Vagina (tissue), 2 donors: ENCODE data around the gene SYNCRIP. TPM values are rescaled to one million over a fixed set of nuclear protein-coding genes. Genes with fewer than 3 reads are reported as not detected.

Source experiments
- DNase-seq, 2 donors: peaks; one replicate each; pipeline ENCODE4 v3.0.0-alpha.2; 2017; ENCODE audit errors: extremely low spot score in 2 of 2
- H3K27ac ChIP-seq: fragments of 200-600 bp; sonication (generic); one replicate; pipeline ENCODE4 v1.5.1; 2019
- H3K27me3 ChIP-seq: fragments of 200-600 bp; sonication (generic); one replicate; pipeline ENCODE4 v1.5.1; 2019
- H3K36me3 ChIP-seq, 2 donors: fragments of 200-600 bp; sonication (generic); one replicate each; pipeline ENCODE4 v1.5.1; 2017 to 2019
- H3K4me1 ChIP-seq: fragments of 200-600 bp; sonication (generic); one replicate; pipeline ENCODE4 v1.5.1; 2019
- H3K4me3 ChIP-seq, 2 donors: fragments of 200-600 bp; sonication (generic); 1 replicate in 1 of 2; 2 replicates in 1 of 2; pipeline ENCODE4 v1.5.1; 2016 to 2019
- H3K9me3 ChIP-seq: fragments of 200-600 bp; sonication (generic); one replicate; pipeline ENCODE4 v1.5.1; 2019
- CTCF ChIP-seq, 3 experiments: fragments of 450-650 bp in 2 of 3; fragments of 200-600 bp in 1 of 3; sonication (generic) in 1 of 3; IDR thresholded peaks; one replicate each; pipeline ENCODE4 v1.5.1; 2017 to 2019; ENCODE audit warnings: antibody characterized with exemption in 3 of 3, mild to moderate bottlenecking in 2 of 3, moderate library complexity in 2 of 3
- POLR2A ChIP-seq, 2 donors: fragments of 450-650 bp; IDR thresholded peaks; one replicate each; pipeline ENCODE4 v1.6.1; 2017; ENCODE audit warnings: antibody characterized with exemption in 2 of 2, mild to moderate bottlenecking in 2 of 2, moderate library complexity in 2 of 2
- POLR2AphosphoS5 ChIP-seq, 2 donors: sonication (generic); formaldehyde crosslinking; IDR thresholded peaks; one replicate each; pipeline ENCODE4 v1.9.0; 2017; ENCODE audit warnings: antibody characterized with exemption in 2 of 2, mild to moderate bottlenecking in 2 of 2, low read depth in 1 of 2; ENCODE audit not compliant: insufficient read depth in 1 of 2
- intact Hi-C: fragments of 100-400 bp; cut with DNase I; formaldehyde crosslinking; loops from one replicate; pipeline ENCODE4 v1.15.1; 2023
- total RNA-seq: library from RNA; depleted of rRNA; stranded (reverse); fragments of >200 nt; gene quantifications from one replicate; pipeline ENCODE4 v1.2.3, GENCODE V29; 2016

The SYNCRIP gene
- total RNA-seq, 1 donor from 2014 or later = 60.9 TPM

GRCh38 chr6:85674604-85675003 lies 31.9 kb upstream of the SYNCRIP start:
- no peaks in the 10 kb centered on the region for H3K27me3 ChIP-seq

GRCh38 chr6:85673198-85674139 lies 30.8 kb upstream of the SYNCRIP start:
- peaks cover 0 to 7% of the 10 kb centered on the region in 2 donors for H3K36me3 ChIP-seq
- TF ChIP-seq POLR2A (IDR thresholded peaks at IDR 0.05) = no peak
- TF ChIP-seq POLR2AphosphoS5 (IDR thresholded peaks at IDR 0.05; ENCODE audit: insufficient read depth in 1 of 2, low read depth in 1 of 2) = no peak
- no peak for TF ChIP-seq CTCF (IDR thresholded peaks at IDR 0.05)
- H3K27me3 ChIP-seq = no peaks in the 10 kb centered on the region
- no peak overlapping the region for H3K27ac ChIP-seq
- DNase-seq = no peak
- H3K4me1 ChIP-seq = peaks cover 38% of the 10 kb centered on the region
- intact Hi-C loops = no loop called here
- H3K9me3 ChIP-seq = no peaks in the 10 kb centered on the region
- H3K4me3 ChIP-seq = no peak overlapping the region

More at GRCh38 chr6:85674604-85675003, 31.9 kb upstream of the SYNCRIP start:
- Histone ChIP-seq H3K4me1 (peaks cover 43% of the 10 kb centered on the region), H3K36me3 (peaks cover 0 to 7% of the 10 kb centered on the region in 2 donors), H3K27ac (no peak overlapping the region), H3K9me3 (no peaks in the 10 kb centered on the region), H3K4me3 (no peak overlapping the region)
- DNase-seq = no peak
- TF ChIP-seq POLR2AphosphoS5 (IDR thresholded peaks at IDR 0.05; ENCODE audit: insufficient read depth in 1 of 2, low read depth in 1 of 2) = no peak
- TF ChIP-seq POLR2A (IDR thresholded peaks at IDR 0.05) = no peak
- no peak for TF ChIP-seq CTCF (IDR thresholded peaks at IDR 0.05)
- intact Hi-C loops = no loop called here

DNA sequence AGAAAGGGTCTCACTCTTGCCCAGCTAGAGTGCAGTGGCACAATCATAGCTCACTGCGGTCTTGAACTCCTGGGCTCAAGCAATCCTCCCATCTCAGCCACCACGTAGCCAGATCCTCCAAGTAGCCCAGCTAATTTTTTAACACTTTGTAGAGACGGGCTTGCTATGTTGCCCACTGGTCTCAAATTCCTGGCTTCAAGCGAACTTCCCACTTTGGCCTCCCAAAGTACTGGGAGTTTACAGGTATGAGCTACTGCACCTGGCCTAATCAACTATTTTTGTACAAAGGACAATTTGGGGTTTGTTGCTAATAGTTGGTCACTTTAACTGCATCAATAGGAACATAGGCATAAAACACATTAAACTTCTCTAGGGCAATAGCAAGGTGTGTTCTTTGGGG lies 29.9 kb upstream of the SYNCRIP start:
- no peak for DNase-seq
- Histone ChIP-seq H3K9me3 (no peaks in the 10 kb centered on the region), H3K27me3 (no peaks in the 10 kb centered on the region), H3K4me3 (no peak overlapping the region), H3K27ac (no peak overlapping the region), H3K36me3 (peaks cover 0 to 7% of the 10 kb centered on the region in 2 donors), H3K4me1 (peaks cover 38% of the 10 kb centered on the region)
- intact Hi-C loops = no loop called here
- TF ChIP-seq POLR2AphosphoS5 (IDR thresholded peaks at IDR 0.05; ENCODE audit: insufficient read depth in 1 of 2, low read depth in 1 of 2) (no peak), POLR2A (IDR thresholded peaks at IDR 0.05) (no peak), CTCF (IDR thresholded peaks at IDR 0.05) (no peak)

GRCh38 chr6:85672050-85672449 lies 29.4 kb upstream of the SYNCRIP start:
- DNase-seq = no peak
- H3K4me3 ChIP-seq = no peak overlapping the region
- H3K27me3 ChIP-seq = no peaks in the 10 kb centered on the region
- intact Hi-C loops = no loop called here
- peaks cover 0 to 7% of the 10 kb centered on the region in 2 donors for H3K36me3 ChIP-seq
- peaks cover 38% of the 10 kb centered on the region for H3K4me1 ChIP-seq
- H3K27ac ChIP-seq = no peak overlapping the region
- TF ChIP-seq POLR2A (IDR thresholded peaks at IDR 0.05) = no peak
- no peak for TF ChIP-seq CTCF (IDR thresholded peaks at IDR 0.05)
- no peak for TF ChIP-seq POLR2AphosphoS5 (IDR thresholded peaks at IDR 0.05; ENCODE audit: insufficient read depth in 1 of 2, low read depth in 1 of 2)
- H3K9me3 ChIP-seq = no peaks in the 10 kb centered on the region

GRCh38 chr6:85670573-85670972 lies 27.9 kb upstream of the SYNCRIP start:
- intact Hi-C loops = no loop called here
- H3K36me3 ChIP-seq = peaks cover 0 to 7% of the 10 kb centered on the region in 2 donors
- H3K9me3 ChIP-seq = no peaks in the 10 kb centered on the region
- DNase-seq = no peak
- no peaks in the 10 kb centered on the region for H3K27me3 ChIP-seq
- H3K4me3 ChIP-seq = no peak overlapping the region
- no peak overlapping the region for H3K27ac ChIP-seq
- TF ChIP-seq CTCF (IDR thresholded peaks at IDR 0.05) = no peak
- TF ChIP-seq POLR2AphosphoS5 (IDR thresholded peaks at IDR 0.05; ENCODE audit: insufficient read depth in 1 of 2, low read depth in 1 of 2) = no peak
- TF ChIP-seq POLR2A (IDR thresholded peaks at IDR 0.05) = no peak
- peaks cover 26% of the 10 kb centered on the region for H3K4me1 ChIP-seq
